ENCODE measurements around the gene LRPPRC.

Gene LRPPRC

GRCh38 chr2:43945439-43945838 is 50.4 kb downstream of the LRPPRC start:
- Histone ChIP-seq H3K27ac (no peak overlapping the region), H3K27me3 (ENCODE audit: control insufficient read depth, insufficient read depth, low read length) (no peaks in the 10 kb centered on the region), H3K4me2 (ENCODE audit: low read length) (no peak overlapping the region), H3K9me3 (ENCODE audit: control insufficient read depth, low read length) (no peaks in the 10 kb centered on the region), H2AFZ (no peak overlapping the region), H3K79me2 (no peaks in the 10 kb centered on the region), H3K4me3 (ENCODE audit: low read depth, low read length) (no peak overlapping the region), H3K36me3 (ENCODE audit: control insufficient read depth, insufficient read depth, low read length) (no peaks in the 10 kb centered on the region), H3K9ac (no peak overlapping the region), H3K4me1 (peaks cover 12% of the 10 kb centered on the region)
- TF ChIP-seq CTCF (IDR thresholded peaks at IDR 0.05): no peak

GRCh38 chr2:43944915-43945314 is 50.9 kb downstream of the LRPPRC start:
- Histone ChIP-seq H3K27me3 (ENCODE audit: control insufficient read depth, insufficient read depth, low read length) (no peaks in the 10 kb centered on the region), H3K27ac (no peak overlapping the region), H3K4me2 (ENCODE audit: low read length) (no peak overlapping the region), H3K9ac (no peak overlapping the region), H3K79me2 (no peaks in the 10 kb centered on the region), H3K4me1 (peaks cover 12% of the 10 kb centered on the region), H2AFZ (no peak overlapping the region), H3K9me3 (ENCODE audit: control insufficient read depth, low read length) (no peaks in the 10 kb centered on the region), H3K36me3 (ENCODE audit: control insufficient read depth, insufficient read depth, low read length) (no peaks in the 10 kb centered on the region), H3K4me3 (ENCODE audit: low read depth, low read length) (no peak overlapping the region)
- no peak for TF ChIP-seq CTCF (IDR thresholded peaks at IDR 0.05)

GRCh38 chr2:43943809-43944452 is 51.9 kb downstream of the LRPPRC start:
- Histone ChIP-seq H3K36me3 (ENCODE audit: control insufficient read depth, insufficient read depth, low read length) (no peaks in the 10 kb centered on the region), H2AFZ (no peak overlapping the region)

GRCh38 chr2:43943323-43943722 is 52.5 kb downstream of the LRPPRC start:
- H3K9me3 ChIP-seq (ENCODE audit: control insufficient read depth, low read length): no peaks in the 10 kb centered on the region
- no peak overlapping the region for H3K27ac ChIP-seq
- H3K36me3 ChIP-seq (ENCODE audit: control insufficient read depth, insufficient read depth, low read length): no peaks in the 10 kb centered on the region
- no peak overlapping the region for H3K4me2 ChIP-seq (ENCODE audit: low read length)
- H3K9ac ChIP-seq: no peak overlapping the region
- no peaks in the 10 kb centered on the region for H3K27me3 ChIP-seq (ENCODE audit: control insufficient read depth, insufficient read depth, low read length)
- TF ChIP-seq CTCF (IDR thresholded peaks at IDR 0.05): no peak
- no peaks in the 10 kb centered on the region for H3K79me2 ChIP-seq
- no peak overlapping the region for H3K4me3 ChIP-seq (ENCODE audit: low read depth, low read length)
- H2AFZ ChIP-seq: no peak overlapping the region
- H3K4me1 ChIP-seq: peaks cover 5% of the 10 kb centered on the region

More at GRCh38 chr2:43943809-43944452, 51.9 kb downstream of the LRPPRC start:
- no peaks in the 10 kb centered on the region for H3K27me3 ChIP-seq (ENCODE audit: control insufficient read depth, insufficient read depth, low read length)
- no peak overlapping the region for H3K4me2 ChIP-seq (ENCODE audit: low read length)
- TF ChIP-seq CTCF (IDR thresholded peaks at IDR 0.05): no peak
- H3K4me3 ChIP-seq (ENCODE audit: low read depth, low read length): no peak overlapping the region
- no peak overlapping the region for H3K9ac ChIP-seq
- H3K9me3 ChIP-seq (ENCODE audit: control insufficient read depth, low read length): no peaks in the 10 kb centered on the region
- H3K4me1 ChIP-seq: peaks cover 11% of the 10 kb centered on the region
- H3K27ac ChIP-seq: no peak overlapping the region
- H3K79me2 ChIP-seq: no peaks in the 10 kb centered on the region

- no peak overlapping the region for H3K4me2 ChIP-seq (ENCODE audit: low read length)
- no peak overlapping the region for H3K4me3 ChIP-seq (ENCODE audit: low read depth, low read length)
- H3K9me3 ChIP-seq (ENCODE audit: control insufficient read depth, low read length): no peaks in the 10 kb centered on the region
- H3K9ac ChIP-seq: no peak overlapping the region
- H2AFZ ChIP-seq: no peak overlapping the region
- H3K4me1 ChIP-seq: peaks cover 3% of the 10 kb centered on the region
- no peaks in the 10 kb centered on the region for H3K27me3 ChIP-seq (ENCODE audit: control insufficient read depth, insufficient read depth, low read length)
- H3K36me3 ChIP-seq (ENCODE audit: control insufficient read depth, insufficient read depth, low read length): no peaks in the 10 kb centered on the region
- H3K79me2 ChIP-seq: no peaks in the 10 kb centered on the region
- TF ChIP-seq CTCF (IDR thresholded peaks at IDR 0.05): no peak
- no peak overlapping the region for H3K27ac ChIP-seq
These were observed 52.9 kb downstream of the LRPPRC start for GRCh38 chr2:43942881-43943280.

All from parathyroid adenoma (tissue), 2 donors.